Heart left ventricle (tissue), 16 donors: ENCODE measurements around the gene CFAP65. TPM values are rescaled to one million over a fixed set of nuclear protein-coding genes. Genes with fewer than 3 reads are reported as not detected.

Experiments
- ATAC-seq, 4 donors: fragments of 200-7000 bp; cut with Tn5 transposase; one replicate each; pipeline ENCODE4 v1.9.1; 2020 to 2022; ENCODE audit warnings: moderate library complexity in 4 of 4, mild to moderate bottlenecking in 3 of 4, moderate number of reproducible peaks in 1 of 4
- DNase-seq, 5 donors: peaks; one replicate each; pipeline ENCODE4 v3.0.0-alpha.2; 2020
- H3K27ac ChIP-seq, 12 donors: fragments of 200-600 bp; sonication (generic) in 4 of 12; one replicate each; pipeline versions ENCODE4 v1.5.0 to v1.8.0; 2016 to 2022; ENCODE audit warnings: mild to moderate bottlenecking in 2 of 12
- H3K27me3 ChIP-seq, 9 donors: fragments of 200-600 bp; sonication (generic) in 2 of 9; one replicate each; pipeline versions ENCODE4 v1.5.1 to v1.8.0; 2016 to 2022; ENCODE audit warnings: mild to moderate bottlenecking in 3 of 9
- H3K36me3 ChIP-seq, 9 donors: fragments of 200-600 bp; sonication (generic) in 2 of 9; one replicate each; pipeline versions ENCODE4 v1.5.0 to v1.8.0; 2018 to 2022; ENCODE audit warnings: mild to moderate bottlenecking in 2 of 9
- H3K4me1 ChIP-seq, 12 donors: fragments of 200-600 bp; sonication (generic) in 4 of 12; one replicate each; pipeline versions ENCODE4 v1.5.0 to v1.8.0; 2016 to 2022; ENCODE audit warnings: mild to moderate bottlenecking in 3 of 12
- H3K4me3 ChIP-seq, 12 donors: fragments of 200-600 bp; sonication (generic) in 4 of 12; one replicate each; pipeline versions ENCODE4 v1.5.0 to v1.8.0; 2017 to 2022; ENCODE audit warnings: mild to moderate bottlenecking in 9 of 12, moderate library complexity in 4 of 12
- H3K9me3 ChIP-seq, 12 donors: fragments of 200-600 bp; sonication (generic) in 4 of 12; one replicate each; pipeline versions ENCODE4 v1.5.0 to v1.8.0; 2016 to 2022; ENCODE audit warnings: mild to moderate bottlenecking in 1 of 12
- CTCF ChIP-seq, 12 donors: fragments of 200-600 bp; sonication (generic) in 4 of 12; IDR thresholded peaks; one replicate each; pipeline versions ENCODE4 v1.5.0 to v1.8.0; 2018 to 2022; ENCODE audit warnings: antibody characterized with exemption in 12 of 12, mild to moderate bottlenecking in 5 of 12
- POLR2A ChIP-seq, 2 donors: fragments of 450-650 bp; IDR thresholded peaks; one replicate each; pipeline ENCODE4 v1.6.1; 2017; ENCODE audit warnings: antibody characterized with exemption in 2 of 2, mild to moderate bottlenecking in 2 of 2, moderate library complexity in 2 of 2
- WGBS, 4 donors: extraction: QIAGEN DNeasy Blood & Tissue Kit in 2 of 4; methylation state at CpG; one replicate each; pipeline versions ENCODE4 v1.1.5 to v1.1.7; 2013 to 2018; 5-methylcytosine and 5-hydroxymethylcytosine counted together
- intact Hi-C, 10 donors: fragments of 100-400 bp; cut with DNase I; formaldehyde crosslinking; loops; one replicate each; pipeline versions ENCODE4 v1.11.1 to v1.14.2; 2022
- polyA plus RNA-seq, 2 donors: library from polyadenylated mRNA; stranded (reverse); fragments of 200-250 nt; gene quantifications; one replicate each; pipeline ENCODE4 v1.2.3, GENCODE V29; 2013
- total RNA-seq, 9 donors: library from RNA; depleted of rRNA in 2 of 9; stranded (reverse); fragments of >200 nt in 2 of 9; fragmentation: NEBNext Ultra II Directional in 3 of 9; extraction: Animal tissue kit (Norgen Biotek cat#: 25700) in 3 of 9; gene quantifications; one replicate each; pipeline versions ENCODE4 v1.1.0 to v1.2.4, GENCODE V29; 2016 to 2023
- donor health status: ischemic (EF 13 %, LVEDD 7.1; RV severe dilation, severe dysfunction).
- donor health status: healthy with polysubstance abuse.
- donor health status: DM: no; HTN: yes; CAD: no.
- donor health status: DM: no; HTN: no; CAD: no.
- donor health status: ischemic (EF 25% LVEDD 6.9; RV normal size, moderate dysfunction).
- donor health status: ischemic (EF 25% LVEDD 5.7; RV mildly dilated, moderate dysfunction).
- donor health status: healthy.
- donor health status: DM: yes; HTN: yes; CAD: no.
- donor health status: ischemic (EF 35%, LVEDD 5.7; RV mildly dilated, moderate dysfunction).
- donor health status: nonischemic (EF 11% LVEDD 7.7; RV severe dilation, severe dysfunction).
- donor health status: DM: yes; HTN: yes; CAD: no.
- donor health status: PGD.
- donor health status: ischemic (EF 29% LVEDD 5.4; RV normal size, mild dysfunction).
- donor health status: nonischemic (EF 23%, LVEDD 6.1; RV moderate dilation, normal function).

The CFAP65 gene
- total and polyA plus RNA-seq, 11 donors, result 0.04 TPM; not detected in 10

GRCh38 chr2:218970894-218971293 lies 70.4 kb downstream of the CFAP65 start:
- Histone ChIP-seq H3K36me3 (no peaks in the 10 kb centered on the region), H3K4me3 (no peak overlapping the region), H3K9me3 (peaks cover 0 to 5% (median 0%) of the 10 kb centered on the region in 12 donors), H3K27me3 (peaks cover 0 to 58% (median 15%) of the 10 kb centered on the region in 9 donors), H3K27ac (no peak overlapping the region), H3K4me1 (no peaks in the 10 kb centered on the region)
- peak; percentile 55 to 95 (median 84) for ATAC-seq
- intact Hi-C loops, result no loop called here
- DNase-seq, result peak in 2 of 5 donors; percentile 33 to 51
- TF ChIP-seq CTCF (IDR thresholded peaks at IDR 0.05) (no peak), POLR2A (IDR thresholded peaks at IDR 0.05) (no peak)
- WGBS, 4 donors, result 13 to 25% (median 15%) methylated on average over 1 of the region's 1 CpG; no CpG with 5 or more reads in 1 of the 4 donors

- no peak overlapping the region for H3K27ac ChIP-seq
- peaks cover 43 to 83% (median 65%) of the 10 kb centered on the region in 9 donors for H3K27me3 ChIP-seq
- H3K36me3 ChIP-seq, result no peaks in the 10 kb centered on the region
- TF ChIP-seq CTCF (IDR thresholded peaks at IDR 0.05), result no peak
- no peak for TF ChIP-seq POLR2A (IDR thresholded peaks at IDR 0.05)
- no peak for ATAC-seq
- no peak for DNase-seq
- H3K4me3 ChIP-seq, result no peak overlapping the region
- H3K9me3 ChIP-seq, result no peaks in the 10 kb centered on the region
- WGBS, 4 donors, result 34 to 51% (median 41%) methylated on average over 5 of the region's 5 CpGs
- peaks cover 0 to 18% (median 3%) of the 10 kb centered on the region in 12 donors for H3K4me1 ChIP-seq
- intact Hi-C loops, result no loop called here
Observed at GRCh38 chr2:218964041-218964771, 77.1 kb downstream of the CFAP65 start.

GRCh38 chr2:218963601-218964000 lies 77.7 kb downstream of the CFAP65 start:
- H3K27ac ChIP-seq, result no peak overlapping the region
- H3K36me3 ChIP-seq, result no peaks in the 10 kb centered on the region
- peaks cover 0 to 20% (median 3%) of the 10 kb centered on the region in 12 donors for H3K4me1 ChIP-seq
- TF ChIP-seq CTCF (IDR thresholded peaks at IDR 0.05), result no peak
- TF ChIP-seq POLR2A (IDR thresholded peaks at IDR 0.05), result no peak
- H3K4me3 ChIP-seq, result no peak overlapping the region
- H3K27me3 ChIP-seq, result peaks cover 44 to 89% (median 71%) of the 10 kb centered on the region in 9 donors
- ATAC-seq, result no peak
- 11 to 19% (median 15%) methylated on average over 5 of the region's 5 CpGs for WGBS, 4 donors
- no peak for DNase-seq
- no peaks in the 10 kb centered on the region for H3K9me3 ChIP-seq
- intact Hi-C loops, result no loop called here

DNA sequence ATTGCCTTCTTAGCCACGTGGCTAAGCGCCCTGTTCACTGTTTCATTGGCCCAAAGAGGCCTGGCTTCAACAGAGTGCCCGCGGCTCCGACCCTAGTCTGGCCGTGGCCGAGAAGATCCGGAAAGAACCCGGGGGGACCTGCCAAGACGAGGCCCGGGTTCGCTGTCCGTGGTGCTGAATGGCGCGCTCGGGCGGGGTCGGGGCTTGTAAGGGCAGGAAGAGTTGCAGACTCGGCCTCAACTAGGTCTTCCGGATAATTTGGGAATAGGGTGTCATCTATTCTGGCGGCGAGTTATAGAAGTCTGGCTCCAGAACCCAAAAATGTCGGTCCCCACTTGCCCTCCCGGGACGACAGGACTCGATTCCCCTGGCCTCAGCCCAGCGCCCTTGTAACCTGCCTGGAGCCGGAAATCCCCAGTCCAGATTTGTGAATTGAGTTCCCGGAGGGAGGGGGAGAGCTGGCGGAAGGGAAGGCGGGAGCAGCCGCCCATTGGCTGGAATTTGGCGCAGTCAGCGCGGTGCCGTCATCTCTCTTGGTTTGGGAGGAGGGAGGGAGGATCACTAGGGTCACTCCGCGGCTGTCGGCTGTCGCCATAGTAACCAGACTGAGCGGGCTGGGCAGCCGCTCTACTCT lies 78.3 kb downstream of the CFAP65 start:
- Histone ChIP-seq H3K27ac (no peak overlapping the region), H3K4me3 (peak overlapping the region in 3 of 12 donors; percentile 4 to 17 (median 15)), H3K36me3 (no peaks in the 10 kb centered on the region), H3K27me3 (peaks cover 44 to 95% (median 75%) of the 10 kb centered on the region in 9 donors), H3K4me1 (peaks cover 0 to 20% (median 3%) of the 10 kb centered on the region in 12 donors), H3K9me3 (no peaks in the 10 kb centered on the region)
- ATAC-seq (peak; percentile 30 to 74 (median 52)), DNase-seq (peak; percentile 41 to 82 (median 72))
- intact Hi-C loops, result no loop called here
- TF ChIP-seq CTCF (IDR thresholded peaks at IDR 0.05), result no peak
- no peak for TF ChIP-seq POLR2A (IDR thresholded peaks at IDR 0.05)
- 1 to 2% (median 1%) methylated on average over 39 to 42 of the region's 42 CpGs for WGBS, 4 donors
